ENCODE measurements around the gene TGFB1I1.
"Not testable (repeated sequence)": the region's sequence is repeated elsewhere in the genome, so short reads cannot be mapped to it uniquely, and the experiment has no call there.

The TGFB1I1 gene

GRCh38 chr16:31522071-31522470, 50.1 kb downstream of the TGFB1I1 start:
- no peak for DNase-seq

DNA sequence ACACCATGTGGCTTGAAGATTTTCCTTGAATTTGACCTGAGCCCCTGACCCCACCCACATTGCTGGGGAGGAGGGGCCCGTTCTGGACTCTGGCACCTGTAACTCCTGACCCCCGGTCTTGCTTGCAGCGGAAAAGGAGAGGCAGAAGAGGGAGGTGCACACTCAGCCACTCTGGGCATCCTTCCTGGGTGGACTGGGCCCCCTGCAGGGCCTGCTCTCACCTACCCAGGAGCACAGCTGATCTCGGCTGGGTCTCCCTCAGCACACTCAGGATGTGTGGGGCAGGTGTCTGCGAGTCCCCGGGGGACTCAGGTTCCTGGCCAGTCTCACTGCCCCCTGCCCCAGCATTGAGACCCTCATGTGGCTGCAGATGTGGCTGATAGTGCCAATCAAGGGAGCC, 51.8 kb downstream of the TGFB1I1 start:
- not testable (repeated sequence) for DNase-seq

- no peak for DNase-seq
These were observed 53.2 kb downstream of the TGFB1I1 start for GRCh38 chr16:31525113-31525512.
